Activated naive CD8-positive, alpha-beta T cell treated with anti-CD3 and anti-CD28 coated beads, Interleukin-2, amount 50 U/mL, for 16 hours (primary cell): ENCODE measurements around the gene RIPK1.
A peak's percentile ranks its signal among the peaks of the same experiment; 100 is the strongest.
"Not testable (repeated sequence)": the region's sequence is repeated elsewhere in the genome, so short reads cannot be mapped to it uniquely, and the experiment has no call there.

ENCODE experiments used
- DNase-seq: peaks from one replicate; pipeline ENCODE4 v3.0.0-alpha.2; 2020; ENCODE audit warnings: low read depth, low spot score

Gene RIPK1

GRCh38 chr6:3135668-3136291 lies 67.5 kb downstream of the RIPK1 start:
- no peak for DNase-seq

GRCh38 chr6:3136292-3137011 lies 68.2 kb downstream of the RIPK1 start:
- no peak for DNase-seq

GRCh38 chr6:3137057-3137777 lies 68.9 kb downstream of the RIPK1 start:
- no peak for DNase-seq

- DNase-seq: not testable (repeated sequence)
These were observed 69.6 kb downstream of the RIPK1 start for GRCh38 chr6:3137873-3138272.

- DNase-seq: no peak
These were observed 70.0 kb downstream of the RIPK1 start for GRCh38 chr6:3138341-3138740.

- no peak for DNase-seq
These were observed 71.0 kb downstream of the RIPK1 start for GRCh38 chr6:3139090-3139903.

- no peak for DNase-seq
These were observed 71.9 kb downstream of the RIPK1 start for GRCh38 chr6:3140201-3140600.

- DNase-seq: no peak
These were observed 74.2 kb downstream of the RIPK1 start for GRCh38 chr6:3142536-3142935.

GRCh38 chr6:3143158-3143557 lies 74.9 kb downstream of the RIPK1 start:
- no peak for DNase-seq

- DNase-seq: no peak
These were observed 76.3 kb downstream of the RIPK1 start for GRCh38 chr6:3144571-3144970.

GRCh38 chr6:3147914-3148757 lies 79.8 kb downstream of the RIPK1 start:
- DNase-seq: no peak

- DNase-seq: no peak
These were observed 83.4 kb downstream of the RIPK1 start for GRCh38 chr6:3151691-3152090.

- DNase-seq: no peak
These were observed 84.4 kb downstream of the RIPK1 start for GRCh38 chr6:3152689-3153088.

- not testable (repeated sequence) for DNase-seq
These were observed 87.1 kb downstream of the RIPK1 start for GRCh38 chr6:3155416-3155815.

- not testable (repeated sequence) for DNase-seq
These were observed 88.2 kb downstream of the RIPK1 start for GRCh38 chr6:3156184-3157130.

GRCh38 chr6:3157131-3157933 lies 89.0 kb downstream of the RIPK1 start, which contains the start of gene TUBB2A:
TUBB2A (minus strand) TSS chr6:3157544; CDS start chr6:3157463, 81 bp downstream.
- peak; percentile 69 for DNase-seq

- DNase-seq: no peak
These were observed 91.8 kb downstream of the RIPK1 start for GRCh38 chr6:3159805-3160781.

GRCh38 chr6:3162067-3162497 lies 93.8 kb downstream of the RIPK1 start:
- no peak for DNase-seq
